Neural cell (in vitro differentiated cells): Measurements from ENCODE around the gene INSR.

Experiments
- CTCF ChIP-seq: fragments of 450-650 bp; IDR thresholded peaks from 2 replicates; pipeline ENCODE4 v1.5.1; 2014; ENCODE audit warnings: antibody characterized with exemption, mild to moderate bottlenecking, moderate library complexity; ENCODE audit not compliant: poor library complexity, severe bottlenecking
- REST ChIP-seq: IDR thresholded peaks from 2 replicates; pipeline ENCODE4 v1.6.1; 2012; ENCODE audit warnings: borderline replicate concordance

- TF ChIP-seq CTCF (no peak), REST (no peak)
Observed at GRCh38 chr19:7202888-7203287, 91.3 kb downstream of the INSR start.
